ENCODE measurements around the gene CRYBB1.

DNA sequence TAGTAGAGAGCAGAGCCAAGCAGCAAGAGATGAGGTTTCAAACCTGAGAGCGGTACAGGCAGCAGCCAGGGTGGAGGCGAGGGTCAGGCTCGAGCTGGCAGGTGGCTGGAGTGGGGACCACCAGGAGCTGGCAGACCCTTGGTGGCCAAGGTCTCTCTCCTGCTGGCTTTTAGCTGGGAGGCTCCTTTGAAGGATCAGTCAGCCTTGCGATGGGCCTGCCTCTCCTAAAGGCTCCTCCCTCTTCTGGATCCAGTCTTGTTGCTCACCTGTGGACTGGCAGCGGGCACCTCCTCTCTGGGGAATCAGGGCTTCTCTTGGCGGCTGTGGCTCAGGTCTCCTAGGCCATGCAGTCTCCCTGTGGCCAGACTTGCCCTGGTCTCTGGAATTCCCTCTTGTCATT is 52.6 kb downstream of the CRYBB1 start:
- TF ChIP-seq, protein P1, sequence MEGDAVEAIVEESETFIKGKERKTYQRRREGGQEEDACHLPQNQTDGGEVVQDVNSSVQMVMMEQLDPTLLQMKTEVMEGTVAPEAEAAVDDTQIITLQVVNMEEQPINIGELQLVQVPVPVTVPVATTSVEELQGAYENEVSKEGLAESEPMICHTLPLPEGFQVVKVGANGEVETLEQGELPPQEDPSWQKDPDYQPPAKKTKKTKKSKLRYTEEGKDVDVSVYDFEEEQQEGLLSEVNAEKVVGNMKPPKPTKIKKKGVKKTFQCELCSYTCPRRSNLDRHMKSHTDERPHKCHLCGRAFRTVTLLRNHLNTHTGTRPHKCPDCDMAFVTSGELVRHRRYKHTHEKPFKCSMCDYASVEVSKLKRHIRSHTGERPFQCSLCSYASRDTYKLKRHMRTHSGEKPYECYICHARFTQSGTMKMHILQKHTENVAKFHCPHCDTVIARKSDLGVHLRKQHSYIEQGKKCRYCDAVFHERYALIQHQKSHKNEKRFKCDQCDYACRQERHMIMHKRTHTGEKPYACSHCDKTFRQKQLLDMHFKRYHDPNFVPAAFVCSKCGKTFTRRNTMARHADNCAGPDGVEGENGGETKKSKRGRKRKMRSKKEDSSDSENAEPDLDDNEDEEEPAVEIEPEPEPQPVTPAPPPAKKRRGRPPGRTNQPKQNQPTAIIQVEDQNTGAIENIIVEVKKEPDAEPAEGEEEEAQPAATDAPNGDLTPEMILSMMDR (IDR thresholded peaks at IDR 0.05; ENCODE audit: low read depth, low read length, missing input control): no peak
- no peak for TF ChIP-seq SP1 (IDR thresholded peaks at IDR 0.05)
- no peak for TF ChIP-seq FOXA1 (IDR thresholded peaks at IDR 0.05)
- TF ChIP-seq, protein P2, sequence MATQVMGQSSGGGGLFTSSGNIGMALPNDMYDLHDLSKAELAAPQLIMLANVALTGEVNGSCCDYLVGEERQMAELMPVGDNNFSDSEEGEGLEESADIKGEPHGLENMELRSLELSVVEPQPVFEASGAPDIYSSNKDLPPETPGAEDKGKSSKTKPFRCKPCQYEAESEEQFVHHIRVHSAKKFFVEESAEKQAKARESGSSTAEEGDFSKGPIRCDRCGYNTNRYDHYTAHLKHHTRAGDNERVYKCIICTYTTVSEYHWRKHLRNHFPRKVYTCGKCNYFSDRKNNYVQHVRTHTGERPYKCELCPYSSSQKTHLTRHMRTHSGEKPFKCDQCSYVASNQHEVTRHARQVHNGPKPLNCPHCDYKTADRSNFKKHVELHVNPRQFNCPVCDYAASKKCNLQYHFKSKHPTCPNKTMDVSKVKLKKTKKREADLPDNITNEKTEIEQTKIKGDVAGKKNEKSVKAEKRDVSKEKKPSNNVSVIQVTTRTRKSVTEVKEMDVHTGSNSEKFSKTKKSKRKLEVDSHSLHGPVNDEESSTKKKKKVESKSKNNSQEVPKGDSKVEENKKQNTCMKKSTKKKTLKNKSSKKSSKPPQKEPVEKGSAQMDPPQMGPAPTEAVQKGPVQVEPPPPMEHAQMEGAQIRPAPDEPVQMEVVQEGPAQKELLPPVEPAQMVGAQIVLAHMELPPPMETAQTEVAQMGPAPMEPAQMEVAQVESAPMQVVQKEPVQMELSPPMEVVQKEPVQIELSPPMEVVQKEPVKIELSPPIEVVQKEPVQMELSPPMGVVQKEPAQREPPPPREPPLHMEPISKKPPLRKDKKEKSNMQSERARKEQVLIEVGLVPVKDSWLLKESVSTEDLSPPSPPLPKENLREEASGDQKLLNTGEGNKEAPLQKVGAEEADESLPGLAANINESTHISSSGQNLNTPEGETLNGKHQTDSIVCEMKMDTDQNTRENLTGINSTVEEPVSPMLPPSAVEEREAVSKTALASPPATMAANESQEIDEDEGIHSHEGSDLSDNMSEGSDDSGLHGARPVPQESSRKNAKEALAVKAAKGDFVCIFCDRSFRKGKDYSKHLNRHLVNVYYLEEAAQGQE (IDR thresholded peaks at IDR 0.05): no peak
- TF ChIP-seq YY1 (IDR thresholded peaks at IDR 0.05): no peak
- no peak for TF ChIP-seq RXRA (IDR thresholded peaks at IDR 0.05)
- TF ChIP-seq, protein P3, sequence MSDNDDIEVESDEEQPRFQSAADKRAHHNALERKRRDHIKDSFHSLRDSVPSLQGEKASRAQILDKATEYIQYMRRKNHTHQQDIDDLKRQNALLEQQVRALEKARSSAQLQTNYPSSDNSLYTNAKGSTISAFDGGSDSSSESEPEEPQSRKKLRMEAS (IDR thresholded peaks at IDR 0.05): no peak
- TF ChIP-seq GABPA (IDR thresholded peaks at IDR 0.05 in 1 of 2, conservative IDR thresholded peaks at IDR 0.05 in 1 of 2): no peak
- no peak for TF ChIP-seq RAD21 (IDR thresholded peaks at IDR 0.05)
- TF ChIP-seq EGR1 (IDR thresholded peaks at IDR 0.05; ENCODE audit: low read depth in 2 of 2): no peak
- TF ChIP-seq JUND (IDR thresholded peaks at IDR 0.05): no peak
- TF ChIP-seq, protein P4, sequence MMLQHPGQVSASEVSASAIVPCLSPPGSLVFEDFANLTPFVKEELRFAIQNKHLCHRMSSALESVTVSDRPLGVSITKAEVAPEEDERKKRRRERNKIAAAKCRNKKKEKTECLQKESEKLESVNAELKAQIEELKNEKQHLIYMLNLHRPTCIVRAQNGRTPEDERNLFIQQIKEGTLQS (IDR thresholded peaks at IDR 0.05): no peak
- TF ChIP-seq HNF4G (IDR thresholded peaks at IDR 0.05): no peak
- no peak for TF ChIP-seq TAF1 (conservative IDR thresholded peaks at IDR 0.05)

Data from liver (tissue), 3 donors.